22Rv1 (cell line): Measurements from ENCODE around the gene TBX15.

Experiments used
- CTCF ChIP-seq: fragments of 450-650 bp; IDR thresholded peaks from 2 replicates; pipeline ENCODE4 v1.5.1; 2017; ENCODE audit warnings: mild to moderate bottlenecking
- ZFX ChIP-seq: fragments of 450-650 bp; IDR thresholded peaks from 2 replicates; pipeline ENCODE4 v1.6.1; 2017; ENCODE audit warnings: antibody characterized with exemption, borderline replicate concordance

GRCh38 chr1:118933051-118933781 lies 54.9 kb downstream of the TBX15 start:
- TF ChIP-seq CTCF (no peak), ZFX (no peak)
